GM12891 (cell line): ENCODE measurements around the gene OR6X1.
"Not testable (repeated sequence)": the region's sequence is repeated elsewhere in the genome, so short reads cannot be mapped to it uniquely, and the experiment has no call there.

Source experiments
- DNase-seq: peaks from one replicate; pipeline ENCODE4 v3.0.0; 2011; ENCODE audit warnings: low spot score; ENCODE audit not compliant: insufficient read length
- FAIRE-seq: peaks from 2 replicates; lab custom pipeline; 2011; peaks lifted over from hg19 to GRCh38; lab: Jason Lieb, UNC
- PAX5 ChIP-seq: IDR thresholded peaks from 2 replicates; pipeline ENCODE4 v1.6.1; 2011; ENCODE audit warnings: low read length, moderate library complexity, mild to moderate bottlenecking; ENCODE audit not compliant: insufficient read depth, severe bottlenecking
- POLR2A ChIP-seq: IDR thresholded peaks from 2 replicates; pipeline ENCODE4 v1.6.1; 2011; ENCODE audit warnings: low read depth, low read length, control low read depth
- POLR2AphosphoS5 ChIP-seq: IDR thresholded peaks from 2 replicates; pipeline ENCODE4 v1.6.1; 2011; ENCODE audit warnings: low read depth, low read length, control low read depth
- POU2F2 ChIP-seq: IDR thresholded peaks from 2 replicates; pipeline ENCODE4 v1.6.1; 2011; ENCODE audit warnings: low read depth, mild to moderate bottlenecking, control low read depth, low read length, moderate library complexity
- SPI1 ChIP-seq: IDR thresholded peaks from 2 replicates; pipeline ENCODE4 v1.6.1; 2011; ENCODE audit warnings: low read depth, low read length, control low read depth
- TAF1 ChIP-seq: IDR thresholded peaks from 2 replicates; pipeline ENCODE4 v1.6.1; 2011; ENCODE audit warnings: low read depth, low read length, control low read depth

The OR6X1 gene

DNA sequence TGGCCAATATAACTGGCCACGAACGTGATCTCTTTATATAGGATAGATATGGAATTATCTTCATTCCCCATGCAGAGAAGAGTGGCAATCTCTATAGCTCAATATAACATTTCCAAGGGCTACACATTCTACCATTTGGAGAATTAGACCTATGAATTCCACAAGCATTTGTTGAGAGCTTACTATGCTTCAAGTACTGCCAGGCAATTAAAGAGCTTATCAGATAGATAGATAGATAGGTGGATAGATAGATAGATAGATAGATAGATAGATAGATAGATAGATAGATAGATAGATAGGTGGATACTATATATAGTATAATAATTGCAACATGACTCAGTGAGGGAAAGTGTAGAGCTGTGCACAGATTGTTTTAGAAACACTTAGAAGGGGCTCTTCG is 1.5 kb upstream of the OR6X1 start:
- no peak for FAIRE-seq
- no peak for DNase-seq
- no peak for TF ChIP-seq PAX5
- no peak for TF ChIP-seq SPI1

DNA sequence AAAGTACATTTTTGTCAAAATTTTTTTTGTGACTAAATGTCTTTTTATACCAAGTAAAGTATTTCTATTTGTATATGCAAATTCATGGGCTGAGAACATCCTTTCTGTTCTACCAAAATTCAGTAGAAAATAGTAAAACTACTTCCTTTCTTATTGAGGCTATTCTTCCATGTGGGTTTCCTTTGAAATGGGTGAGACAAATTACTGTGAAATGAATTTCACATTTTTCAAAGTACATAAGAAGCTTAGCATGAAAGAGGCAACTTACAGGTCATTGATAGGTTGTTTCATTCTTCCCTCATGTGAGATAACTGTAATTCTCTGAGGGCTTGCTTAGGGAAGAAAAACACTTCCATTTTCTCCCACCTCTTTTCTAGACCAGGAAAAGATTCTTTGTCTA is 1.0 kb upstream of the OR6X1 start:
- FAIRE-seq = no peak
- no peak for DNase-seq
- no peak for TF ChIP-seq PAX5
- no peak for TF ChIP-seq POU2F2
- no peak for TF ChIP-seq TAF1
- no peak for TF ChIP-seq POLR2AphosphoS5
- TF ChIP-seq POLR2A = no peak
- no peak for TF ChIP-seq SPI1

DNA sequence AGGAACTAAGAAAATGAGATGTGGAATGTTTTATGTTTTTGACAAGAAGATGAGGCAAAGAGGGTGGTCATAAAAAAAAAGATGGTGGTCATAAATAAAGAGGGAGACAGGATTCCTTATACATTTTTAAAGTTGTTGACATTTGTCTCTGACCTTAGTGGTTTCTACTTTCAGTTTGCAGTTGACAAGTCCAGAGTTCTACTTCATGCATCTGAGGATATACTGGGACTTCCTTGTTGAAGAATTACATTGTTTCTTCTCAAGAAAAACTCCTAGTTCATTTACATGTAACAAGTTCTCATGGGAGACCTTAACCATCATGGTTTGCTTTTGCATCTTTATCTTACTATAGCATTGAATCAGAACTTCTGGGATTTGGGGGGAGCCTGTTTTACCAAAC is 1.2 kb downstream of the OR6X1 start:
- TF ChIP-seq POLR2A = no peak
- TF ChIP-seq TAF1 = no peak
- TF ChIP-seq SPI1 = no peak
- no peak for TF ChIP-seq PAX5
- TF ChIP-seq POU2F2 = no peak
- no peak for TF ChIP-seq POLR2AphosphoS5
- DNase-seq (no peak), FAIRE-seq (peak; percentile 13)

DNA sequence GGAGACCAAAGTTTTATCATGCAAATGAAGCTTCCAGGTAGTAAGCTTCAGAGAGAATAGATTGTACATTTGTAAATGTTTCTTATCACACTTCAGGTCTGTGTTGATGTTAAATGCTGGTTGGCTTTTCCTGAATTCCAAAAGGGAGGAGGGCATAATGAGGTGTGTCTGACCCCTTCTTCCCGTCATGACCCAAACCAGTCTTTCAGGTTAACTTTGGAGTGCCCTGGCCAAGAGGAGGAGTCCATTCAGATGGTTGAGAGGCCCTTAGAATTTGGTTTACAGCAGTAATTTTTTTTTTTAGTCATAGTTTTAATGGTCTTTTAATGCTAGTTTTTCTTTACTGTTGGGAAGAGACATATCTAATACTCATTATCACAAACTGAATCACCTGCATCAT is 2.5 kb downstream of the OR6X1 start:
- no peak for FAIRE-seq
- no peak for TF ChIP-seq POU2F2
- TF ChIP-seq POLR2A = no peak
- TF ChIP-seq SPI1 = no peak
- no peak for TF ChIP-seq POLR2AphosphoS5
- TF ChIP-seq PAX5 = no peak
- TF ChIP-seq TAF1 = no peak
- DNase-seq = no peak

DNA sequence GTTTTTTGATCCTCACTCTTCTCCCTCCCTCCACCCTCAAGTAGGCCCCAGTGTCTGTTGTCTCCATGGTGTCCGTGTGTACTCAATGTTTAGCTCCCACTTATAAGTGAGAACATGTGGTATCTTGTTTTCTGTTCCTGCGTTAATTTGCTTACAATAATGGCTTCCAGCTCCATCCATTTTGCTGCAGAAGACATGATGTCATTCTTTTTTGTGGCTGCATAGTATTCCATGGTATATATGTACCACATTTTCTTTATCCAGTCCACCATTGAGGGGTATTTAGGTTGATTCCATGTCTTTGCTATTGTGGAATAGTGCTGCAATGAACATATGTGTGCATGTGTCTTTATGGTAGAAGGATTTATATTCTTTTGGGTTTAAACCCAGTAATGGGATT is 6.0 kb downstream of the OR6X1 start:
- not testable (repeated sequence) for FAIRE-seq, DNase-seq

DNA sequence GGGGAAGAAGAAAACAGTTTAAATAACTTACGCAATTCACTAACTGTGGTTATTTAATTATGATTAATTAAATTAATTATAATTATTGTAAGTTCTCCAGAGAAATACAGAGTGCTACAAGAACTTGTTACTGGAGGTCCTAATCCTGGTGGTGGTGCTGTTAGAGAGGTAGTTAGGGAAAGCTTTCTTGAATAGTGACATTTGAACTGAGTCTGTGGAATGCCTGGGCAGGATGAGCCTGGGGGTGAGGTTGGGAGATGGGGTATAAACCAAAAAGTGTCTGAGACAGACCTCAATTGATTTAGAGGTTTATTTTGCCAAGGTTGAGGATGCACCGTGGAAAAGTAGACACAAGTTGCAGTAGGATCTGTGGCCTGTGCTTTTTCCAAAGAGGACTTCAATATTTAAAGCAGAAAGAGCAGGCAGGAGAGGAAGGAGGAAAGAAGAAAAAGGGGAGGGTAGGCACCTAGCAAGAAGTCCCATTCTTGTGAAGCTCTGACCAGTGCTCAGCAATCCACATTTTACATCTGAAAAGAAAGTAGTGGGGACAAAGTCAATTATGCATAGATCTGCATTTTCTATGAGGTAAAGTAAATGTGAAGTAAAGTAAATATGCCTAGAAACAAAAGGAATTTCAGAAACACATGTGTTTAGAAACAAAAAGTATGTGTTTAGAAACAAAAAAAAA is 8.4 kb downstream of the OR6X1 start:
- DNase-seq (no peak), FAIRE-seq (no peak)
- no peak for TF ChIP-seq POU2F2
- TF ChIP-seq POLR2A = no peak
- TF ChIP-seq SPI1 = no peak
- TF ChIP-seq POLR2AphosphoS5 = no peak
- TF ChIP-seq TAF1 = no peak
- no peak for TF ChIP-seq PAX5

DNA sequence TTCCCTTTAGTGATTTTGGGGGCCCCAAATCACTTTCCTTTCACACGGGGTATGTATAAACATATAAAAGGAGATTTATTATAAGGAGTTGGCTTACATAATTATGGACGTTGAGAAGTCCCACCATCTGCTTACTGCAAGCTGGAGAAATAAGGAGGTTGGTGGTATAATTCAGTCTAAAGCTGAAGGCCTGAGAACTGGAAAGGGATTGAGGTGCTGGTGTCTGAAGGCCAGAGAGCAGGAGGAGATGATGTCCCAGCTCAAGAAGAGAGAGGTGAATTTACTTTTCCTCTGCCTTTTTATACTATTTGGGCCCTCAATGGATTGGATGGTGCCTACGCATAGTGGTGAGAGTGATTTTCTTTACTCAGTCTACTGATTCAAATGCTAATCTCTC is 11.6 kb downstream of the OR6X1 start:
- TF ChIP-seq POU2F2 (no peak), POLR2A (no peak), POLR2AphosphoS5 (no peak), SPI1 (no peak), TAF1 (no peak)
- no peak for FAIRE-seq
- DNase-seq = no peak

DNA sequence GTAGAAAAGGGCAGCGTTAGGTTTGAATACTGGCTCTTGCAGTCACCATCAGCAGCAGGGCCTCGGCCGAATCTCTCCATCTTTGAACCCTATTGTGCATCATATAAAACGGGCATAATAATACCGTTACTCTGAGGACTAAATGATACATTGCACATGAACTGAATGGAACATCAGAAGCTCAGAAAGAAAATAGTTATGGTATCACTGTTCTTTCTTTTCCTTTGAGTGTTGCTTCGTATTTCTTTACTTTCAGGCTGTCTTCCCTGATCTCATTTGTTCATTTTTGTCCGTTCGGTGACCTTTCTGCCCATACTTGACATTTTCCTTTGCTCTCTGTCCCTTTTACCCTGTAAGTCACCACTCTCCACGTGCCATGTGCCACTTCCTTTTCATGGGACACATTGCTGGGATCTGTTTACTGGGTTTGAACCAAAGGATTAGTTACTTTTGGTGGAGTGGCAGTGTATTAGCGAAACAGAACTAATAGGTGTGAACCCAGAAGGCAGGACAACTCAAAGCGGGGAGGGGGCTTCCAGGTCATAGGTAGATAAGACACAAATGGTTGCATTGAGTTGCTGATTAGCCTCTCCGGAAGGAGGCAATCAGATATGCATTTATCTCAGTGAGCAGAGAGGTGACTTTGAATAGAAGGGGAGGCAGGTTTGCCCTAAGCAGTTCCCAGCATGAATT is 12.1 kb downstream of the OR6X1 start:
- peak; percentile 73 for FAIRE-seq
- DNase-seq = no peak
- TF ChIP-seq PAX5 (no peak), POLR2A (no peak), POU2F2 (no peak), TAF1 (no peak), SPI1 (no peak), POLR2AphosphoS5 (no peak)

DNA sequence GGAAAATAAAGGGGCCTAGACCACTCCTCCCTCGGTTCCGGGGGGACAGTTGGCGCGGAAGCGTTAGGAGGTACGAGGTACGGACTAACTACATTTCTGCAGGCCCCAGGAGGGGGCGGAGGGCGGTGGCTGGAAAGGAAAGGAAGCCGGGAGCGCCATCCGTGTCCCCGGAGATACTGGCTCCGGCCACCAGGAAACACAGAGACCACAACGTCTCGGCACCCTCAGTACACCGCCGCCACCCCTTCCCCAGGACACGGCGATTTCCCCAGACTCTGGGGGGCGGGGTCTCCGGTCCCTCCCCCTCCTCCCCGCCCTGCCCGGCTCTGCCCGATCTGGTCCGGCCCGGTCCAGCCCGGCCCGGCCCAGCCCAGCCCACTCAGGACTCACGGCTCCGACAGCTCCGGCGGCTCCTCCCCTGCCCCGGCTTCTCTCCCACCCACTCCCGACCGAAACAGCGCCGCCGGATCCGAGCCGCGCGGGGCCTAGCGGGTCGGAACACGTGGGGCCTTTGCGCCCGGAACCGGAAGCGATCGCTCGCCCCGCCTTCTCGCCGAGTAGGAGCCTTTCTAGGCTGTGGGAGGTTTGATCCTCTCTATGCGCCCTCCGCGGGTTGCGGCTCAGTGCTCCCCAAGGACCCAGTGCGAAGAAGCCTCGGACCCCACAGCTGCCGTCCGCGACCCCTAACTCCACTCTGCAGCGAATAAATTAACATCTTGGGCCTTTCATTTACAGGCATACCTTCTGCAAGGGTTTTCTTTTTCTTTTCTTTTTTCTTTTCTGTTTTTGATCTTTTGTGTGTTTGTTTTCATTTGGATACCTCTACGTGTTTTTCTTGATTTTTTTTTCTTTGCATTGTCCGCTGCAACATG is 12.9 kb downstream of the OR6X1 start, which contains the start of gene ZNF202:
ZNF202 (minus strand) TSS at position 502 of the 872 bp plus-strand sequence. CDS start 10,772 bp downstream, outside the sequence.
- TF ChIP-seq POLR2A (peak; percentile 77), TAF1 (peak; percentile 45), PAX5 (peak; percentile 19), SPI1 (no peak), POU2F2 (0 out of 2 replicates have a peak, but pooled peaks have one; percentile 14), POLR2AphosphoS5 (peak; percentile 64)
- peak; percentile 74 for DNase-seq
- peak; percentile 97 for FAIRE-seq

DNA sequence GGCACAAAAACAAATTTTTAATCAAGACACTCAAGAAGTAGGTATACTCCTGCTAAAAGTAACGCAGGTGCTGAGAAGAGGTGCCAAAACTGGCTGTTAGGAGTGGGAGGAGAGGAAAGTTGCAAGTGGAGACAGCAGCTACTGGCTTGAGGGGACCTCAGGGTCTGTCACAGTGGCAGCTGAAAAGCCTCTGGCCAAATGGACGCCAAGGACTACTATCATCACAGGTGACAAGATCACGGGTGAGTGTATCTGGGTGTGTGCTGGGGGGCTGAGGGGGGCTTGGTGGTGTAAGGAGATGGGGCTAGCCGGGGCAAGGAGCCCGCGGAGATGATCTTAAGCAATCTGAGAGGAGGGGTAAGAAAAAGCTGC is 13.5 kb downstream of the OR6X1 start:
- DNase-seq (no peak), FAIRE-seq (no peak)
- TF ChIP-seq POLR2AphosphoS5 (no peak), PAX5 (no peak)
